Esophagus squamous epithelium (tissue), 5 donors: ENCODE data around the gene MT2A. TPM values are rescaled to one million over a fixed set of nuclear protein-coding genes. Genes with fewer than 3 reads are reported as not detected.

ENCODE experiments used
- DNase-seq: peaks from one replicate; lab custom pipeline; 2025; lab: John Stamatoyannopoulos, UW
- H3K27ac ChIP-seq, 4 donors: fragments of 200-600 bp; sonication (generic); one replicate each; pipeline ENCODE4 v1.5.1; 2016 to 2019; ENCODE audit warnings: mild to moderate bottlenecking in 1 of 4
- H3K27me3 ChIP-seq, 4 donors: fragments of 200-600 bp; sonication (generic); 1 replicate in 3 of 4; 2 replicates in 1 of 4; pipeline versions ENCODE4 v1.5.1 to v1.6.0; 2017 to 2021; ENCODE audit warnings: antibody characterized with exemption in 1 of 4
- H3K36me3 ChIP-seq, 3 donors: fragments of 200-600 bp; sonication (generic); one replicate each; pipeline ENCODE4 v1.5.1; 2016 to 2019
- H3K4me1 ChIP-seq, 3 donors: fragments of 200-600 bp; sonication (generic); one replicate each; pipeline ENCODE4 v1.5.1; 2017 to 2019
- H3K4me3 ChIP-seq, 4 donors: fragments of 200-600 bp; sonication (generic); 1 replicate in 3 of 4; 2 replicates in 1 of 4; pipeline ENCODE4 v1.5.1; 2016 to 2019; ENCODE audit warnings: mild to moderate bottlenecking in 2 of 4, moderate library complexity in 1 of 4
- H3K9me3 ChIP-seq, 3 donors: fragments of 200-600 bp; sonication (generic); one replicate each; pipeline ENCODE4 v1.5.1; 2016 to 2019
- POLR2A ChIP-seq, 4 donors: fragments of 450-650 bp; IDR thresholded peaks; one replicate each; pipeline ENCODE4 v1.6.1; 2017; ENCODE audit warnings: antibody characterized with exemption in 4 of 4, mild to moderate bottlenecking in 4 of 4, moderate library complexity in 3 of 4
- WGBS, 2 donors: methylation state at CpG; one replicate each; pipeline ENCODE4 v1.1.5; 2018; 5-methylcytosine and 5-hydroxymethylcytosine counted together
- intact Hi-C: fragments of 100-400 bp; cut with DNase I; formaldehyde crosslinking; loops from one replicate; pipeline ENCODE4 v1.15.0; 2022
- total RNA-seq, 4 donors: library from RNA; depleted of rRNA; stranded (reverse); fragments of >200 nt; gene quantifications; one replicate each; pipeline ENCODE4 v1.1.0, GENCODE V29; 2016
- TF ChIP-seq, protein P1 (sequence below), 6 experiments: fragments of 450-650 bp in 4 of 6; fragments of 200-600 bp in 2 of 6; sonication (generic) in 2 of 6; IDR thresholded peaks; one replicate each; pipeline ENCODE4 v1.5.1; 2016 to 2019; ENCODE audit warnings: antibody characterized with exemption in 6 of 6, mild to moderate bottlenecking in 4 of 6, moderate library complexity in 4 of 6
- donor health status: DM: yes; HTN: yes; CAD: no.

MT2A gene
- total RNA-seq, 4 donors from 2014 or later: 76.5 to 157 (median 96.2) TPM

DNA sequence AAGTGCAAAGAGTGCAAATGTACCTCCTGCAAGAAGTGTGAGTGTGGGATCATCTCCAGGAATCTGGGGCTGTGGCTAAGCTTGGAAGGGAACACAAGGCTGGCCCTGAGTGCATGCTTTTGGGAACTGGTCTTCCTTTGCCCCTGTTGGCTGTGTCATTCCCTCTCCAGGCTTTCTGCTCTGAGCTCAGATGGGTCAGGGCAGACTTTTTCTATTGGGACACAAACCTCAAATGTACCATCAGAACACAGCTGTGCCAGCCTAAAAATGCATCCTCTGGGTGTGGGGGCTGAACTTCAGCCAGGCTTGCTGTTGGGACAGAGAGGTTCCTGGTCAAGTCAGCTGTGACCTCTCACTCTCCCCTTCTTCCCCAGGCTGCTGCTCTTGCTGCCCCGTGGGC is 44.2 kb downstream of the MT2A start:
- 25 to 29% methylated on average over 1 of the region's 1 CpG for WGBS, 2 donors
- H3K27ac ChIP-seq: no peak overlapping the region
- no peak for DNase-seq
- no peaks in the 10 kb centered on the region for H3K36me3 ChIP-seq
- H3K4me3 ChIP-seq: no peak overlapping the region
- H3K4me1 ChIP-seq: peaks cover 3 to 18% (median 5%) of the 10 kb centered on the region in 3 donors
- no peaks in the 10 kb centered on the region for H3K9me3 ChIP-seq
- peaks cover 0 to 61% (median 0%) of the 10 kb centered on the region in 4 donors for H3K27me3 ChIP-seq
- intact Hi-C loops: no loop called here
- TF ChIP-seq POLR2A (IDR thresholded peaks at IDR 0.05): no peak
- TF ChIP-seq, protein P1, sequence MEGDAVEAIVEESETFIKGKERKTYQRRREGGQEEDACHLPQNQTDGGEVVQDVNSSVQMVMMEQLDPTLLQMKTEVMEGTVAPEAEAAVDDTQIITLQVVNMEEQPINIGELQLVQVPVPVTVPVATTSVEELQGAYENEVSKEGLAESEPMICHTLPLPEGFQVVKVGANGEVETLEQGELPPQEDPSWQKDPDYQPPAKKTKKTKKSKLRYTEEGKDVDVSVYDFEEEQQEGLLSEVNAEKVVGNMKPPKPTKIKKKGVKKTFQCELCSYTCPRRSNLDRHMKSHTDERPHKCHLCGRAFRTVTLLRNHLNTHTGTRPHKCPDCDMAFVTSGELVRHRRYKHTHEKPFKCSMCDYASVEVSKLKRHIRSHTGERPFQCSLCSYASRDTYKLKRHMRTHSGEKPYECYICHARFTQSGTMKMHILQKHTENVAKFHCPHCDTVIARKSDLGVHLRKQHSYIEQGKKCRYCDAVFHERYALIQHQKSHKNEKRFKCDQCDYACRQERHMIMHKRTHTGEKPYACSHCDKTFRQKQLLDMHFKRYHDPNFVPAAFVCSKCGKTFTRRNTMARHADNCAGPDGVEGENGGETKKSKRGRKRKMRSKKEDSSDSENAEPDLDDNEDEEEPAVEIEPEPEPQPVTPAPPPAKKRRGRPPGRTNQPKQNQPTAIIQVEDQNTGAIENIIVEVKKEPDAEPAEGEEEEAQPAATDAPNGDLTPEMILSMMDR (IDR thresholded peaks at IDR 0.05): no peak

DNA sequence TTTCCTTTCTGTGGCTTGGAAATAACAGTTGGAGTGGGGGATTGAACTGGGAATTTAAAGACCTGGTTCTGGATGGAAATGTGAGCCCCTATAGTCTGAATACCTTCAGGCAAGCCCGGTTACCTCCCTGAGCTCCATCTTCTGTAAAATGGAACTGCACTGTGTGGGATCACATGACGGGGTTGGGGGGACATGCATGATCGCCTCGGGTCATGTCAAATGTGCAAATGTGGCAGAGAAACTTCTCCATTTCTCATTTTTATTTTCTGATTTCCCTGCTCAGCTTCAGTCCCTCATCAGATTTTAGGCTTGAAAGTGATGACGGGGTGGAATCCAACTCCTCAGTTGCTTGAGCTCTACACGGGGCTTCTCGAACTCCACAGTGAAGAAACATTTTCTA is 44.8 kb downstream of the MT2A start:
- WGBS, 2 donors: 72 to 85% methylated on average over 7 of the region's 7 CpGs

DNA sequence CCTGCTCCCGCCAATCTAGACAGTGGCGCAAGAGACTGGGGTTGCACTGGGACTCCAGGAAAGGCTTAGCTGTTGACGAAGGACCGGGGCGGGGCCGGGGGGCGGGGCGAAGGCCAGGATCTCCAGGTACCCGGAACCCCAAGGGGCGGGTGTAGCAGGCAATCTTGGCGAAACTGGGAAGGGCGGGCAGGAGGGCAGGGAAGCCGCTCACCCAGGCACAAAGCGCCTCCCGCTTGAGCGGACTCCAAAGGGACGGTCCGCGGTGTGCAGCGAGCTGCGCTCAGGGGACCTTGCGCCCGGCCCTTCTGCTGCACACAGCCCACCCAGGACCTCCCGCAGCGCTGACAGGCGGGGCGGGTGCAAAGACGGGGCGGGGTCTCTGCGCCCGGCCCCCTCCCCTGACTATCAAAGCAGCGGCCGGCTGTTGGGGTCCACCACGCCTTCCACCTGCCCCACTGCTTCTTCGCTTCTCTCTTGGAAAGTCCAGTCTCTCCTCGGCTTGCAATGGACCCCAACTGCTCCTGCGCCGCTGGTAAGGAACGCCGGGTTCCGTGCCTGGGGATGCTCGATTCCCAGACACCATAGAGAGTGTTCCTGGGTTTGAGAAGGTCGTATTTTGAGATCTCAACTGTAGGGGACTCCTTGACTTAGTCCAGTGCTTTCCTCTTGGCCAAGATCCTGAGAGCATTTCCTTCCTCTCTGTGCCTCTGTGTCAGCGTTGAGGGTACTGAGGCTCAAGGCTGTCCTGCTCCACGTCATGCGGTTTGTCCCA is 49.4 kb downstream of the MT2A start, which contains the start of gene MT1F:
MT1F (plus strand) TSS at position 405 of the 772 bp plus-strand sequence; CDS start at position 505, 100 bp downstream.
- Histone ChIP-seq H3K4me1 (peaks cover 16 to 30% (median 16%) of the 10 kb centered on the region in 3 donors), H3K4me3 (peak within 1 kb of the TSS; percentile 43 to 71 (median 55)), H3K36me3 (no peaks in the 10 kb centered on the region), H3K27ac (peak within 1 kb of the TSS; percentile 58 to 77 (median 72)), H3K9me3 (no peaks in the 10 kb centered on the region), H3K27me3 (peaks cover 0 to 68% (median 5%) of the 10 kb centered on the region in 4 donors)
- intact Hi-C loops: no loop called here
- no peak for DNase-seq
- 0 to 4% methylated on average over 7 to 9 of the region's 46 CpGs for WGBS, 2 donors
- peak in 1 of 4 donors; percentile 59 for TF ChIP-seq POLR2A (IDR thresholded peaks at IDR 0.05)
- TF ChIP-seq, protein P1 (IDR thresholded peaks at IDR 0.05): peak in 1 of 6 experiments; percentile 10

More for the DNA sequence above, 44.8 kb downstream of the MT2A start:
- H3K36me3 ChIP-seq: no peaks in the 10 kb centered on the region
- no peaks in the 10 kb centered on the region for H3K9me3 ChIP-seq
- no peak overlapping the region for H3K4me3 ChIP-seq
- peaks cover 0 to 61% (median 0%) of the 10 kb centered on the region in 4 donors for H3K27me3 ChIP-seq
- H3K4me1 ChIP-seq: peaks cover 9 to 24% (median 11%) of the 10 kb centered on the region in 3 donors
- DNase-seq: no peak
- H3K27ac ChIP-seq: no peak overlapping the region
- intact Hi-C loops: no loop called here
- no peak for TF ChIP-seq POLR2A (IDR thresholded peaks at IDR 0.05)
- TF ChIP-seq, protein P1 (IDR thresholded peaks at IDR 0.05): no peak

DNA sequence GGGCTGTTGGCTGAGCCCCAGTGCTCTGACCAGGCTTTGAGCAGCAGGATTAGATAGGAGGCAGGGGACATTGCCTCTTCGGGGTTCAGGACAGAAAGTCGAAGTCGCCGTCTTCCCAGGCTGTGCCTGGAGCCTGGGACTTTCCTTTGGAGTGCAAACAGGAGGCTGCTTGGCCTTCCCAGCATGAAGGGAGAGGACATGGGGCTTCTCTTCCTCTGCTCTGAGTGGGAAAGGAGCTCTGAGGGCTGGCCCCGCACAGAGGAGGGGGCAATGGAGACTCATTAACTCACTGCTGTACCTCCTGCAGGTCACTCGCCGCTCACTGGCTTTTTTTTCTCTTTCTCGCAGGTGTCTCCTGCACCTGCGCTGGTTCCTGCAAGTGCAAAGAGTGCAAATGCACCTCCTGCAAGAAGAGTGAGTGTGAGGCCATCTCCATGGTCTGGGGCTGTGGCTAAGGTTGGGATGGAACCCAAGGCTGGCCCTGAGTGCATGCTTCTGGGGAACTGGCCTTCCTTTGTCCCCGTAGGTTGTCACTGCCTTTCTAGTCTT is 50.0 kb downstream of the MT2A start:
- WGBS, 2 donors: 56 to 65% methylated on average over 6 to 8 of the region's 10 CpGs
- Histone ChIP-seq H3K4me3 (peak overlapping the region in 3 of 4 donors; percentile 55 to 71 (median 55)), H3K27ac (peak overlapping the region in 3 of 4 donors; percentile 71 to 77 (median 74)), H3K36me3 (no peaks in the 10 kb centered on the region), H3K4me1 (peaks cover 16 to 32% (median 18%) of the 10 kb centered on the region in 3 donors), H3K9me3 (no peaks in the 10 kb centered on the region), H3K27me3 (peaks cover 0 to 68% (median 10%) of the 10 kb centered on the region in 4 donors)
- no peak for DNase-seq
- no peak for TF ChIP-seq POLR2A (IDR thresholded peaks at IDR 0.05)
- intact Hi-C loops: no loop called here

Other genes starting within 250 kb of the MT2A start
- 100 to 1,000 TPM in 2 of 4 donors, 10 to 100 TPM in 2; 69.9 to 133 (median 111) TPM for gene AMFR, start 183.0 kb upstream of the MT2A start, total RNA-seq
- 10 to 100 TPM; 39.4 to 55.5 (median 48.2) TPM for gene NUDT21, start 157.3 kb upstream of the MT2A start, total RNA-seq
- 10 to 100 TPM; 28.8 to 58.3 (median 32.1) TPM for gene OGFOD1, start 157.0 kb upstream of the MT2A start, total RNA-seq
- 10 to 100 TPM; 15.2 to 60.8 (median 31.1) TPM for gene BBS2, start 88.6 kb upstream of the MT2A start, total RNA-seq
- not detected for gene MT4, start 43.5 kb upstream of the MT2A start, total RNA-seq
- gene MT3, start 19.1 kb upstream of the MT2A start, total RNA-seq: not detected
- 100 to 1,000 TPM in 1 of 4 donors, 10 to 100 TPM in 3; 52.4 to 106 (median 88.7) TPM for gene MT1E, start 17.2 kb downstream of the MT2A start, total RNA-seq
- gene MT1M, start 24.1 kb downstream of the MT2A start, total RNA-seq: 1 to 10 TPM in 2 of 4 donors, under 1 TPM in 1, not detected in 1; 0.57 to 7.4 (median 4.8) TPM
- gene MT1A, start 30.1 kb downstream of the MT2A start, total RNA-seq: 10 to 100 TPM in 1 of 4 donors, 1 to 10 TPM in 2, not detected in 1; 3.3 to 34.2 (median 5.3) TPM
- not detected for gene MT1B, start 43.3 kb downstream of the MT2A start, total RNA-seq
- gene MT1F, start 49.4 kb downstream of the MT2A start, total RNA-seq: 1 to 10 TPM in 3 of 4 donors, not detected in 1; 2.8 to 4.2 (median 2.9) TPM
- 10 to 100 TPM in 3 of 4 donors, 1 to 10 TPM in 1; 5.8 to 52.1 (median 16.5) TPM for gene MT1G, start 59.5 kb downstream of the MT2A start, total RNA-seq
- gene MT1H, start 61.2 kb downstream of the MT2A start, total RNA-seq: 1 to 10 TPM in 1 of 4 donors, not detected in 3; 5.7 TPM
- 1,000 to 10,000 TPM in 1 of 4 donors, 100 to 1,000 TPM in 3; 343 to 1,688 (median 688) TPM for gene MT1X, start 73.9 kb downstream of the MT2A start, total RNA-seq
- gene NUP93, start 121.5 kb downstream of the MT2A start, total RNA-seq: 10 to 100 TPM; 38.2 to 46.5 (median 41.2) TPM